RPMI8226 (cell line): Measurements from ENCODE around the gene CEND1.

ENCODE experiments used
- DNase-seq: peaks from one replicate; pipeline ENCODE4 v3.0.0-alpha.2; 2015

The CEND1 gene

GRCh38 chr11:811446-812245 lies 21.8 kb upstream of the CEND1 start:
- no peak for DNase-seq

DNA sequence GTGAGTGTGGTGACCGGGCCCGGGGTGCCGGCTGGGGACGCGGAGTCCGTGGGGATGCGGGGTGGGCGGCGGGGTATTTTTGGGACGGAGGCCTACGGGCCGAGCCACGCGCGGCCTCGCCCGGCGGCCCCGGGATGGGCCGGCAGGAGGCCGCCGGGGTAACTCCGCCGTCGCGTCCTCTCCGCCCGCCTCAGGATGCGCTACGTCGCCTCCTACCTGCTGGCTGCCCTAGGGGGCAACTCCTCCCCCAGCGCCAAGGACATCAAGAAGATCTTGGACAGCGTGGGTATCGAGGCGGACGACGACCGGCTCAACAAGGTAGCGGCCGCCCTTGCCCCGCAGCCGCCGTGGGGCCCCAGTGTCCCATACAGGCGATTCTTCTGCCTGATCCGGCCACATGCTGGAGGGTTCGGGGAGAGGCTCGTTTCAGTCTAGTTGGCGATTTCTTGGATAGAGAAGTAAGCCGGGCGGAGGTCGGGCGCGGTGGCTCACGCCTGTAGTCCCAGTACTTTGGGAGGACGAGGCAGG lies 20.2 kb upstream of the CEND1 start:
- no peak for DNase-seq

DNA sequence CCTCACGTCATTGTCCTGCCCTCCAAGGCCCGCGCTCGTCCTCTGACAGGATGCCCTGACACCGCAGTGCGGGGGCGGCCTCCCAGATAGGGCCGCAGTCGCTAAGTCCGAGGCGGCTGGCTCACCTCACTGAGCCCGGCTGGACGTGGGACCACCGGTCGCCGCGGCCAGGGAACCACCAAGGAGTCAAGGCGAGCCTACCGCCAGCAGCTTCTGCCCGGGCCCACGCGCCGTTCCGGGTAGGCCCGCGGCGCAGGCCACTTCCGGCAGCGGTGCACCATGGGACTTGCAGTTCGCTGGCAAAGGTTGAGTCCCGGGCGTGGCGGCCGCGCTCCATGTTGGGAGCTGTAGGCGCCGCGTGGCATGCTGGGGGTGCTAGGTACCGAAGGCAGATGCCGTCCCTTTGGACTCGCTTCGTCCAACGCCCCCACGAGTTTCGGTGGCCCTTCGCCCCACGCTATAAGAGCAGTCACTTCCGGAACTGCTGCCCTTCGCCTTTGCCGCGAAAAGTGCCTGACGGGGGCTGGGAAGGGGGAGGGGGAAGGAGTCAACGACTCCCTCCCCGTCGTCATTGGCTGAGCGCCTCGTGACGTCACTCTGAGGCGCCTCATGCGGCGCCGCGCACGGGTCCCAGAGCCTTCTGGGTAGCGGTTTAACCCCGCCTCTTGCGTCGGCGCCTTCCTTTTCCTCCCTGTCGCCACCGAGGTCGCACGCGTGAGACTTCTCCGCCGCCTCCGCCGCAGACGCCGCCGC lies 19.6 kb upstream of the CEND1 start, which contains the start of gene RPLP2:
Gene RPLP2, plus strand, starts transcription at position 681 of the 753 bp plus-strand sequence. CDS start 268 bp downstream, outside the sequence.
- peak; percentile 98 for DNase-seq

GRCh38 chr11:808427-809286 lies 18.8 kb upstream of the CEND1 start:
- DNase-seq: peak; percentile 45

DNA sequence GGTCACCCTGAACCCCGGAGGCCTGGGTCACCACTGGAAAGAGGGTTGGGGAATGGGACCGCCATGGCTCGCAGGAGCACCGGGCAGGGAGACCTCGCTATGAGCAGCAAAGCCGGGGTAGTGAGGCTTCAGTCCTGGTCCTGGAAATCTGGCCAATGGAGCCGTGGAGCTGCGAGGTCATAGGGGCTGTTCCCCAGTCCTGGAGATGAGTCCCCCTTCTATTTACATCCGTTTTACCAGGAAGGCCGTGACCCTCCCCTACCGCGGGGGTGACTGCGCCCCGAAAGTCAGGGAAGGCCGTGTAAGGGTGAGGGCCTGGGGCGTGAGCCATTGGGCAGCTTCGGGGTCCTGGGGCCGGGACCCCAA lies 14.7 kb upstream of the CEND1 start:
- no peak for DNase-seq

DNA sequence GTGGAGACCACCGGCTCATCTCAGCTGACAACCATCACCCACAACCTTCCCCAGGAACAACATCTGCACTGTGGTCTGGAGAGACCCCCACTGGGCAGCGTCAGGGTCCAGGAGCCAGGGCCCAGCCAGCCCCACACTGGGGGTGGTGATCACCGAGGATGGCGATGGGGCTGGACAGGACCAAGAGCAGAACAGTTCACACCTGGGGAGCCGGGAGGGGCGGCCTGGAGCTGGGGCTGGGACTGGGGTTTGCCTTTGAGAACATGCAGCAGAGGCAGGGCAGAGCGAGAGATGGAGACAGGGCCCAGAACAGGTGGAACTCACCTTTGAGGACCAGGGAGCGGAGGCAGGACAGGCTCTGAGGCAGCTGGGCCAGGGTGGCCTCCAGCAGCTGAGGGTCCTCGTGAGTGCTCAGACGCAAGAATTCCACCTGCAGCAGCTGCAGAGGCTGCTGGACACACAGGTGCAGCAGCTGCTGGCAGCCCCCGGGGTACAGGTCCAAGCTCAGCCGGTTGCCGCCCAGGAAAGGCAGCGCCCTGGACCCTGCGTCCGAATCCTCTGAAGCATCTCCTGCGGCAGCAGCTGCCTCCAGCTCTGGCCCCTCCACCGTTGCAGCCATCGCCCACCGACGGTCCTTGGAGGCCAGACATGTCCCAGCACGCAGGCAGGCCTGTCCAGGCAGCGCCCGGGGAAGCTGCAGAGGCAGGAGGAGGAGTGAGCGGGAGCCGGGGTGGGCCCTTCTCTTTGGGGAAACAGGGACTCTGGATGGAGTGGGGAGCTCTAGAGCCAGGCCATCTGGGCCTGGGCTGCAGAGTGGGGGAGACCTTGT lies 14.1 kb upstream of the CEND1 start:
- no peak for DNase-seq

- DNase-seq: no peak
Observed at GRCh38 chr11:803467-803742, 13.5 kb upstream of the CEND1 start.

GRCh38 chr11:802693-803466 lies 13.0 kb upstream of the CEND1 start:
- no peak for DNase-seq

GRCh38 chr11:802018-802617 lies 12.2 kb upstream of the CEND1 start:
- DNase-seq: no peak

- no peak for DNase-seq
Observed at GRCh38 chr11:801097-801780, 11.3 kb upstream of the CEND1 start.

GRCh38 chr11:800473-800872 lies 10.6 kb upstream of the CEND1 start:
- DNase-seq: no peak

- DNase-seq: no peak
Observed at GRCh38 chr11:799641-800316, 9.9 kb upstream of the CEND1 start.

GRCh38 chr11:798093-798713 lies 8.3 kb upstream of the CEND1 start, which contains the start of gene SLC25A22:
TSS of gene SLC25A22 (minus strand) at chr11:798281. CDS start at chr11:795006, 3,275 bp downstream.
- DNase-seq: peak; percentile 87

- DNase-seq: peak; percentile 79
Observed at GRCh38 chr11:797296-798092, 7.6 kb upstream of the CEND1 start.

GRCh38 chr11:796565-797295 lies 6.8 kb upstream of the CEND1 start:
- peak; percentile 46 for DNase-seq

GRCh38 chr11:795634-796564 lies 6.0 kb upstream of the CEND1 start:
- peak; percentile 87 for DNase-seq
